ENCODE data around the gene AGBL5.

AGBL5 gene

GRCh38 chr2:27041752-27042151 is 9.7 kb upstream of the AGBL5 start:
- H3K9me3 ChIP-seq (ENCODE audit: low read length), result no peaks in the 10 kb centered on the region
- no peak overlapping the region for H3K4me3 ChIP-seq (ENCODE audit: low read depth in 1 of 2, low read length in 2 of 2)
- H3K9ac ChIP-seq (ENCODE audit: low read length), result no peak overlapping the region
- H3K36me3 ChIP-seq (ENCODE audit: insufficient read depth, low read length), result peaks cover 48% of the 10 kb centered on the region
- H3K4me1 ChIP-seq (ENCODE audit: insufficient read depth, low read length), result peaks cover 12% of the 10 kb centered on the region
- no peaks in the 10 kb centered on the region for H3K27me3 ChIP-seq (ENCODE audit: control insufficient read depth in 1 of 2, insufficient read depth in 2 of 2, low read length in 2 of 2)
- H3K27ac ChIP-seq (ENCODE audit: low read depth, low read length), result no peak overlapping the region

- Histone ChIP-seq H3K27me3 (ENCODE audit: control insufficient read depth in 1 of 2, insufficient read depth in 2 of 2, low read length in 2 of 2) (no peaks in the 10 kb centered on the region), H3K27ac (ENCODE audit: low read depth, low read length) (no peak overlapping the region), H3K4me3 (ENCODE audit: low read depth in 1 of 2, low read length in 2 of 2) (no peak overlapping the region), H3K9me3 (ENCODE audit: low read length) (no peaks in the 10 kb centered on the region), H3K4me1 (ENCODE audit: insufficient read depth, low read length) (peaks cover 12% of the 10 kb centered on the region), H3K9ac (ENCODE audit: low read length) (no peak overlapping the region), H3K36me3 (ENCODE audit: insufficient read depth, low read length) (peaks cover 43% of the 10 kb centered on the region)
Observed at GRCh38 chr2:27042159-27042661, 9.3 kb upstream of the AGBL5 start.

- H3K27me3 ChIP-seq (ENCODE audit: control insufficient read depth in 1 of 2, insufficient read depth in 2 of 2, low read length in 2 of 2), result no peaks in the 10 kb centered on the region
- H3K4me1 ChIP-seq (ENCODE audit: insufficient read depth, low read length), result peaks cover 12% of the 10 kb centered on the region
- H3K27ac ChIP-seq (ENCODE audit: low read depth, low read length), result no peak overlapping the region
- peaks cover 34% of the 10 kb centered on the region for H3K36me3 ChIP-seq (ENCODE audit: insufficient read depth, low read length)
- no peak overlapping the region for H3K9ac ChIP-seq (ENCODE audit: low read length)
- H3K4me3 ChIP-seq (ENCODE audit: low read depth in 1 of 2, low read length in 2 of 2), result no peak overlapping the region
- H3K9me3 ChIP-seq (ENCODE audit: low read length), result no peaks in the 10 kb centered on the region
Observed at GRCh38 chr2:27042985-27043634, 8.4 kb upstream of the AGBL5 start.

GRCh38 chr2:27049422-27050280 is 1.8 kb upstream of the AGBL5 start:
- Histone ChIP-seq H3K27me3 (ENCODE audit: control insufficient read depth in 1 of 2, insufficient read depth in 2 of 2, low read length in 2 of 2) (no peaks in the 10 kb centered on the region), H3K9ac (ENCODE audit: low read length) (peak overlapping the region; percentile 67), H3K4me1 (ENCODE audit: insufficient read depth, low read length) (peaks cover 18% of the 10 kb centered on the region), H3K27ac (ENCODE audit: low read depth, low read length) (peak overlapping the region; percentile 98), H3K4me3 (ENCODE audit: low read depth in 1 of 2, low read length in 2 of 2) (peak overlapping the region; percentile 70 to 92), H3K9me3 (ENCODE audit: low read length) (no peaks in the 10 kb centered on the region), H3K36me3 (ENCODE audit: insufficient read depth, low read length) (peaks cover 16% of the 10 kb centered on the region)

GRCh38 chr2:27050281-27050995 is 1.0 kb upstream of the AGBL5 start:
- H3K27ac ChIP-seq (ENCODE audit: low read depth, low read length), result peak overlapping the region; percentile 98
- H3K9me3 ChIP-seq (ENCODE audit: low read length), result no peaks in the 10 kb centered on the region
- no peaks in the 10 kb centered on the region for H3K27me3 ChIP-seq (ENCODE audit: control insufficient read depth in 1 of 2, insufficient read depth in 2 of 2, low read length in 2 of 2)
- H3K9ac ChIP-seq (ENCODE audit: low read length), result peak overlapping the region; percentile 69
- H3K4me3 ChIP-seq (ENCODE audit: low read depth in 1 of 2, low read length in 2 of 2), result peak overlapping the region; percentile 70 to 92
- peaks cover 24% of the 10 kb centered on the region for H3K36me3 ChIP-seq (ENCODE audit: insufficient read depth, low read length)
- H3K4me1 ChIP-seq (ENCODE audit: insufficient read depth, low read length), result peaks cover 18% of the 10 kb centered on the region

GRCh38 chr2:27051902-27052645 is 606 bp downstream of the AGBL5 start:
- Histone ChIP-seq H3K9ac (ENCODE audit: low read length) (peak overlapping the region; percentile 83), H3K27me3 (ENCODE audit: control insufficient read depth in 1 of 2, insufficient read depth in 2 of 2, low read length in 2 of 2) (no peaks in the 10 kb centered on the region), H3K4me3 (ENCODE audit: low read depth in 1 of 2, low read length in 2 of 2) (peak overlapping the region; percentile 64 to 83), H3K36me3 (ENCODE audit: insufficient read depth, low read length) (peaks cover 39% of the 10 kb centered on the region), H3K4me1 (ENCODE audit: insufficient read depth, low read length) (peaks cover 18% of the 10 kb centered on the region), H3K9me3 (ENCODE audit: low read length) (no peaks in the 10 kb centered on the region), H3K27ac (ENCODE audit: low read depth, low read length) (peak overlapping the region; percentile 98)

GRCh38 chr2:27053321-27053720 is 1.9 kb downstream of the AGBL5 start:
- Histone ChIP-seq H3K36me3 (ENCODE audit: insufficient read depth, low read length) (peaks cover 46% of the 10 kb centered on the region), H3K27ac (ENCODE audit: low read depth, low read length) (no peak overlapping the region), H3K27me3 (ENCODE audit: control insufficient read depth in 1 of 2, insufficient read depth in 2 of 2, low read length in 2 of 2) (no peaks in the 10 kb centered on the region), H3K9me3 (ENCODE audit: low read length) (no peaks in the 10 kb centered on the region), H3K4me3 (ENCODE audit: low read depth in 1 of 2, low read length in 2 of 2) (no peak overlapping the region), H3K9ac (ENCODE audit: low read length) (no peak overlapping the region), H3K4me1 (ENCODE audit: insufficient read depth, low read length) (peaks cover 18% of the 10 kb centered on the region)

GRCh38 chr2:27053776-27054175 is 2.3 kb downstream of the AGBL5 start:
- H3K27me3 ChIP-seq (ENCODE audit: control insufficient read depth in 1 of 2, insufficient read depth in 2 of 2, low read length in 2 of 2), result no peaks in the 10 kb centered on the region
- H3K9me3 ChIP-seq (ENCODE audit: low read length), result no peaks in the 10 kb centered on the region
- no peak overlapping the region for H3K4me3 ChIP-seq (ENCODE audit: low read depth in 1 of 2, low read length in 2 of 2)
- peaks cover 50% of the 10 kb centered on the region for H3K36me3 ChIP-seq (ENCODE audit: insufficient read depth, low read length)
- peaks cover 18% of the 10 kb centered on the region for H3K4me1 ChIP-seq (ENCODE audit: insufficient read depth, low read length)
- no peak overlapping the region for H3K27ac ChIP-seq (ENCODE audit: low read depth, low read length)
- H3K9ac ChIP-seq (ENCODE audit: low read length), result no peak overlapping the region

- H3K27ac ChIP-seq (ENCODE audit: low read depth, low read length), result no peak overlapping the region
- peaks cover 60% of the 10 kb centered on the region for H3K36me3 ChIP-seq (ENCODE audit: insufficient read depth, low read length)
- no peak overlapping the region for H3K4me3 ChIP-seq (ENCODE audit: low read depth in 1 of 2, low read length in 2 of 2)
- peaks cover 10% of the 10 kb centered on the region for H3K4me1 ChIP-seq (ENCODE audit: insufficient read depth, low read length)
- H3K9ac ChIP-seq (ENCODE audit: low read length), result no peak overlapping the region
- H3K27me3 ChIP-seq (ENCODE audit: control insufficient read depth in 1 of 2, insufficient read depth in 2 of 2, low read length in 2 of 2), result no peaks in the 10 kb centered on the region
- H3K9me3 ChIP-seq (ENCODE audit: low read length), result no peaks in the 10 kb centered on the region
Observed at GRCh38 chr2:27054721-27055120, 3.3 kb downstream of the AGBL5 start.

GRCh38 chr2:27057184-27057583 is 5.7 kb downstream of the AGBL5 start:
- H3K9me3 ChIP-seq (ENCODE audit: low read length), result no peaks in the 10 kb centered on the region
- H3K4me1 ChIP-seq (ENCODE audit: insufficient read depth, low read length), result peaks cover 6% of the 10 kb centered on the region
- H3K27ac ChIP-seq (ENCODE audit: low read depth, low read length), result no peak overlapping the region
- no peaks in the 10 kb centered on the region for H3K27me3 ChIP-seq (ENCODE audit: control insufficient read depth in 1 of 2, insufficient read depth in 2 of 2, low read length in 2 of 2)
- H3K4me3 ChIP-seq (ENCODE audit: low read depth in 1 of 2, low read length in 2 of 2), result no peak overlapping the region
- H3K9ac ChIP-seq (ENCODE audit: low read length), result no peak overlapping the region
- peaks cover 68% of the 10 kb centered on the region for H3K36me3 ChIP-seq (ENCODE audit: insufficient read depth, low read length)

- Histone ChIP-seq H3K4me3 (ENCODE audit: low read depth in 1 of 2, low read length in 2 of 2) (no peak overlapping the region), H3K4me1 (ENCODE audit: insufficient read depth, low read length) (no peaks in the 10 kb centered on the region), H3K9ac (ENCODE audit: low read length) (no peak overlapping the region), H3K27me3 (ENCODE audit: control insufficient read depth in 1 of 2, insufficient read depth in 2 of 2, low read length in 2 of 2) (no peaks in the 10 kb centered on the region), H3K27ac (ENCODE audit: low read depth, low read length) (no peak overlapping the region), H3K9me3 (ENCODE audit: low read length) (no peaks in the 10 kb centered on the region), H3K36me3 (ENCODE audit: insufficient read depth, low read length) (peaks cover 74% of the 10 kb centered on the region)
Observed at GRCh38 chr2:27058210-27058609, 6.7 kb downstream of the AGBL5 start.

Data from muscle layer of colon (tissue), 2 donors.